ENCODE data around the gene SCN2A. TPM values are rescaled to one million over a fixed set of nuclear protein-coding genes. Genes with fewer than 3 reads are reported as not detected.

The SCN2A gene
- total RNA-seq, 1 experiment from 2014 or later = 0.39 TPM

- ChIA-PET POLR2A (no interaction called here), CTCF (no interaction called here)
- Mint-ChIP-seq H3K4me1 (peaks cover 10% of the 10 kb centered on the region), H3K9me3 (no peaks in the 10 kb centered on the region), H3K36me3 (no peaks in the 10 kb centered on the region), H3K27ac (no peak overlapping the region), H3K4me3 (no peak overlapping the region), H3K27me3 (ENCODE audit: low read depth) (no peaks in the 10 kb centered on the region)
- no peak for DNase-seq (ENCODE audit: low spot score)
- TF ChIP-seq NR2C2 (CRISPR knock-in tag; IDR thresholded peaks at IDR 0.05) (no peak), TEAD1 (CRISPR knock-in tag; IDR thresholded peaks at IDR 0.05) (no peak), FOXP1 (CRISPR knock-in tag; IDR thresholded peaks at IDR 0.05; ENCODE audit: borderline replicate concordance) (no peak), CREB1 (CRISPR knock-in tag; IDR thresholded peaks at IDR 0.05) (no peak), SMAD3 (CRISPR knock-in tag; IDR thresholded peaks at IDR 0.05; ENCODE audit: borderline replicate concordance) (no peak), ATF6 (CRISPR knock-in tag; IDR thresholded peaks at IDR 0.05) (no peak)
- TF ChIP-seq, protein P1, sequence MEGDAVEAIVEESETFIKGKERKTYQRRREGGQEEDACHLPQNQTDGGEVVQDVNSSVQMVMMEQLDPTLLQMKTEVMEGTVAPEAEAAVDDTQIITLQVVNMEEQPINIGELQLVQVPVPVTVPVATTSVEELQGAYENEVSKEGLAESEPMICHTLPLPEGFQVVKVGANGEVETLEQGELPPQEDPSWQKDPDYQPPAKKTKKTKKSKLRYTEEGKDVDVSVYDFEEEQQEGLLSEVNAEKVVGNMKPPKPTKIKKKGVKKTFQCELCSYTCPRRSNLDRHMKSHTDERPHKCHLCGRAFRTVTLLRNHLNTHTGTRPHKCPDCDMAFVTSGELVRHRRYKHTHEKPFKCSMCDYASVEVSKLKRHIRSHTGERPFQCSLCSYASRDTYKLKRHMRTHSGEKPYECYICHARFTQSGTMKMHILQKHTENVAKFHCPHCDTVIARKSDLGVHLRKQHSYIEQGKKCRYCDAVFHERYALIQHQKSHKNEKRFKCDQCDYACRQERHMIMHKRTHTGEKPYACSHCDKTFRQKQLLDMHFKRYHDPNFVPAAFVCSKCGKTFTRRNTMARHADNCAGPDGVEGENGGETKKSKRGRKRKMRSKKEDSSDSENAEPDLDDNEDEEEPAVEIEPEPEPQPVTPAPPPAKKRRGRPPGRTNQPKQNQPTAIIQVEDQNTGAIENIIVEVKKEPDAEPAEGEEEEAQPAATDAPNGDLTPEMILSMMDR (IDR thresholded peaks at IDR 0.05) = no peak
- no peak for ATAC-seq
These were observed 45.9 kb upstream of the SCN2A start for GRCh38 chr2:165193178-165193777.

DNA sequence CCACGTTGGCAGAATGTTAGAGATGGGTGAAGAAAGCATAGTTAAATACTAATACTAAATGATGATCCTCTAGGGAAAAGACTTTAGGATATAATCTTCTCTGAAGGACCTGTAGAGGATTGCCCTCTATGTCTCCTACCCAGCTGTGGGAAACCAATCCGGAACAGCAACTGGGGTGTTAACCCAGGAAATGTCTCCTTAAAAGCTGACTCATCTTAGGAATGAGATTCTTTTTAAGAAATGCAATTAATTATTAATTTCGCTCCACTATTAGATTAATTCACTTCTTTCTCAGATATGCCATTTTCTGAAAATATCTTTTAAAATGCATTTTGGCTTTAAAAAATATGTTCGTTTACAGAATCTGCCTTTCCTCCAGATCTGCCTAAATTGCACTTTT is 42.8 kb upstream of the SCN2A start:
- POLR2A ChIA-PET = no interaction called here

GRCh38 chr2:165197346-165197745 is 41.9 kb upstream of the SCN2A start:
- CTCF ChIA-PET = interaction anchor here (1.2 kb wide), 1 partner anchor 181 kb away, joined by 5 read pairs; no protein-coding TSS in a partner anchor
- no peak overlapping the region for H3K4me3 Mint-ChIP-seq
- H3K9me3 Mint-ChIP-seq = no peaks in the 10 kb centered on the region
- no peaks in the 10 kb centered on the region for H3K27me3 Mint-ChIP-seq (ENCODE audit: low read depth)
- peaks cover 14% of the 10 kb centered on the region for H3K4me1 Mint-ChIP-seq
- DNase-seq (ENCODE audit: low spot score) (no peak), ATAC-seq (no peak)
- H3K36me3 Mint-ChIP-seq = no peaks in the 10 kb centered on the region
- POLR2A ChIA-PET = no interaction called here
- 0 out of 2 replicates have a peak overlapping the region, but pooled peaks have one; percentile 30 for H3K27ac Mint-ChIP-seq
- no peak for TF ChIP-seq MAX (CRISPR knock-in tag; IDR thresholded peaks at IDR 0.05)
- no peak for TF ChIP-seq ESRRA (CRISPR knock-in tag; IDR thresholded peaks at IDR 0.05; ENCODE audit: borderline replicate concordance)
- no peak for TF ChIP-seq CDX4 (CRISPR knock-in tag; IDR thresholded peaks at IDR 0.05; ENCODE audit: borderline replicate concordance)
- TF ChIP-seq ZNF219 (CRISPR knock-in tag; IDR thresholded peaks at IDR 0.05; ENCODE audit: borderline replicate concordance) = no peak
- TF ChIP-seq SOX15 (CRISPR knock-in tag; IDR thresholded peaks at IDR 0.05) = no peak
- no peak for TF ChIP-seq AR (CRISPR knock-in tag; IDR thresholded peaks at IDR 0.05)
- no peak for TF ChIP-seq PRDM15 (CRISPR knock-in tag; IDR thresholded peaks at IDR 0.05)
- TF ChIP-seq, protein P2, sequence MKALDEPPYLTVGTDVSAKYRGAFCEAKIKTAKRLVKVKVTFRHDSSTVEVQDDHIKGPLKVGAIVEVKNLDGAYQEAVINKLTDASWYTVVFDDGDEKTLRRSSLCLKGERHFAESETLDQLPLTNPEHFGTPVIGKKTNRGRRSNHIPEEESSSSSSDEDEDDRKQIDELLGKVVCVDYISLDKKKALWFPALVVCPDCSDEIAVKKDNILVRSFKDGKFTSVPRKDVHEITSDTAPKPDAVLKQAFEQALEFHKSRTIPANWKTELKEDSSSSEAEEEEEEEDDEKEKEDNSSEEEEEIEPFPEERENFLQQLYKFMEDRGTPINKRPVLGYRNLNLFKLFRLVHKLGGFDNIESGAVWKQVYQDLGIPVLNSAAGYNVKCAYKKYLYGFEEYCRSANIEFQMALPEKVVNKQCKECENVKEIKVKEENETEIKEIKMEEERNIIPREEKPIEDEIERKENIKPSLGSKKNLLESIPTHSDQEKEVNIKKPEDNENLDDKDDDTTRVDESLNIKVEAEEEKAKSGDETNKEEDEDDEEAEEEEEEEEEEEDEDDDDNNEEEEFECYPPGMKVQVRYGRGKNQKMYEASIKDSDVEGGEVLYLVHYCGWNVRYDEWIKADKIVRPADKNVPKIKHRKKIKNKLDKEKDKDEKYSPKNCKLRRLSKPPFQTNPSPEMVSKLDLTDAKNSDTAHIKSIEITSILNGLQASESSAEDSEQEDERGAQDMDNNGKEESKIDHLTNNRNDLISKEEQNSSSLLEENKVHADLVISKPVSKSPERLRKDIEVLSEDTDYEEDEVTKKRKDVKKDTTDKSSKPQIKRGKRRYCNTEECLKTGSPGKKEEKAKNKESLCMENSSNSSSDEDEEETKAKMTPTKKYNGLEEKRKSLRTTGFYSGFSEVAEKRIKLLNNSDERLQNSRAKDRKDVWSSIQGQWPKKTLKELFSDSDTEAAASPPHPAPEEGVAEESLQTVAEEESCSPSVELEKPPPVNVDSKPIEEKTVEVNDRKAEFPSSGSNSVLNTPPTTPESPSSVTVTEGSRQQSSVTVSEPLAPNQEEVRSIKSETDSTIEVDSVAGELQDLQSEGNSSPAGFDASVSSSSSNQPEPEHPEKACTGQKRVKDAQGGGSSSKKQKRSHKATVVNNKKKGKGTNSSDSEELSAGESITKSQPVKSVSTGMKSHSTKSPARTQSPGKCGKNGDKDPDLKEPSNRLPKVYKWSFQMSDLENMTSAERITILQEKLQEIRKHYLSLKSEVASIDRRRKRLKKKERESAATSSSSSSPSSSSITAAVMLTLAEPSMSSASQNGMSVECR (CRISPR knock-in tag; IDR thresholded peaks at IDR 0.05; ENCODE audit: borderline replicate concordance) = no peak

More for the DNA sequence above, 42.8 kb upstream of the SCN2A start:
- Mint-ChIP-seq H3K27me3 (ENCODE audit: low read depth) (no peaks in the 10 kb centered on the region), H3K4me1 (peaks cover 14% of the 10 kb centered on the region), H3K36me3 (no peaks in the 10 kb centered on the region), H3K27ac (no peak overlapping the region), H3K9me3 (no peaks in the 10 kb centered on the region), H3K4me3 (no peak overlapping the region)
- no peak for DNase-seq (ENCODE audit: low spot score)
- ATAC-seq = no peak
- TF ChIP-seq SMAD4 (CRISPR knock-in tag; IDR thresholded peaks at IDR 0.05) = no peak
- CTCF ChIA-PET = interaction anchor here (1.2 kb wide), 1 partner anchor 180 kb away, joined by 5 read pairs; no protein-coding TSS in a partner anchor

Measured in WTC11 (cell line).